HL-60/S4 treated with retinoic acid at 250 ng/mL for 4 days and 3 days (cell line): ENCODE data around the gene GRIA4.

Source experiments
- in situ Hi-C: fragments of 300-500 bp; cut with MboI; formaldehyde crosslinking; loops from 2 replicates; pipeline ENCODE4 v1.7.0; 2022; ENCODE audit warnings: low sequenced_read_pairs

GRIA4 gene

GRCh38 chr11:105635466-105635865 lies 25.6 kb downstream of the GRIA4 start:
- in situ Hi-C loops = no loop called here

- in situ Hi-C loops = no loop called here
Observed at GRCh38 chr11:105636496-105636895, 26.6 kb downstream of the GRIA4 start.

GRCh38 chr11:105639527-105639926 lies 29.7 kb downstream of the GRIA4 start:
- in situ Hi-C loops = no loop called here

- in situ Hi-C loops = no loop called here
Observed at GRCh38 chr11:105641433-105641832, 31.6 kb downstream of the GRIA4 start.

GRCh38 chr11:105642870-105643269 lies 33.0 kb downstream of the GRIA4 start:
- in situ Hi-C loops = no loop called here

GRCh38 chr11:105644839-105645573 lies 35.1 kb downstream of the GRIA4 start:
- in situ Hi-C loops = no loop called here

GRCh38 chr11:105647780-105648179 lies 37.9 kb downstream of the GRIA4 start:
- in situ Hi-C loops = no loop called here

GRCh38 chr11:105648762-105649161 lies 38.9 kb downstream of the GRIA4 start:
- in situ Hi-C loops = no loop called here

- in situ Hi-C loops = no loop called here
Observed at GRCh38 chr11:105665281-105665680, 55.4 kb downstream of the GRIA4 start.

GRCh38 chr11:105667441-105667840 lies 57.6 kb downstream of the GRIA4 start:
- in situ Hi-C loops = no loop called here

- in situ Hi-C loops = no loop called here
Observed at GRCh38 chr11:105670811-105671210, 60.9 kb downstream of the GRIA4 start.

GRCh38 chr11:105673089-105673488 lies 63.2 kb downstream of the GRIA4 start:
- in situ Hi-C loops = no loop called here

GRCh38 chr11:105689631-105690030 lies 79.8 kb downstream of the GRIA4 start:
- in situ Hi-C loops = no loop called here

GRCh38 chr11:105690467-105690866 lies 80.6 kb downstream of the GRIA4 start:
- in situ Hi-C loops = no loop called here

GRCh38 chr11:105693075-105693759 lies 83.3 kb downstream of the GRIA4 start:
- in situ Hi-C loops = no loop called here

GRCh38 chr11:105696000-105696399 lies 86.1 kb downstream of the GRIA4 start:
- in situ Hi-C loops = no loop called here

GRCh38 chr11:105697291-105697690 lies 87.4 kb downstream of the GRIA4 start:
- in situ Hi-C loops = no loop called here

GRCh38 chr11:105699203-105699602 lies 89.3 kb downstream of the GRIA4 start:
- in situ Hi-C loops = no loop called here

GRCh38 chr11:105700271-105700670 lies 90.4 kb downstream of the GRIA4 start:
- in situ Hi-C loops = no loop called here

GRCh38 chr11:105701098-105701497 lies 91.2 kb downstream of the GRIA4 start:
- in situ Hi-C loops = no loop called here

GRCh38 chr11:105705786-105706530 lies 96.1 kb downstream of the GRIA4 start:
- in situ Hi-C loops = no loop called here

GRCh38 chr11:105713106-105713505 lies 103.2 kb downstream of the GRIA4 start:
- in situ Hi-C loops = no loop called here
